Ishikawa (cell line): ENCODE results near the gene NOP58.

Experiments
- CREB1 ChIP-seq: IDR thresholded peaks from 2 replicates; pipeline ENCODE4 v1.6.1; 2012; ENCODE audit warnings: low read depth
- EGR1 ChIP-seq: IDR thresholded peaks from 2 replicates; pipeline ENCODE4 v1.6.1; 2012
- EP300 ChIP-seq: IDR thresholded peaks from 2 replicates; pipeline ENCODE4 v1.6.1; 2012; ENCODE audit warnings: borderline replicate concordance
- FOXM1 ChIP-seq: IDR thresholded peaks from 2 replicates; pipeline ENCODE4 v1.6.1; 2012; ENCODE audit warnings: low read depth, borderline replicate concordance
- MAX ChIP-seq: IDR thresholded peaks from 2 replicates; pipeline ENCODE4 v1.6.1; 2012
- RAD21 ChIP-seq: IDR thresholded peaks from 2 replicates; pipeline ENCODE4 v1.6.1; 2012; ENCODE audit warnings: low read depth
- REST ChIP-seq: IDR thresholded peaks from 2 replicates; pipeline ENCODE4 v1.6.1; 2012; ENCODE audit warnings: low read depth, mild to moderate bottlenecking
- YY1 ChIP-seq: IDR thresholded peaks from 2 replicates; pipeline ENCODE4 v1.6.1; 2012; ENCODE audit warnings: low read depth

GRCh38 chr2:202221873-202222272 is 43.7 kb upstream of the NOP58 start:
- TF ChIP-seq RAD21 = no peak
- no peak for TF ChIP-seq FOXM1
- no peak for TF ChIP-seq EGR1
- no peak for TF ChIP-seq EP300
- TF ChIP-seq MAX = no peak
- no peak for TF ChIP-seq YY1
- no peak for TF ChIP-seq REST
- no peak for TF ChIP-seq CREB1
